GM21528 (cell line): ENCODE data around the gene ZNF318.
A peak's percentile ranks its signal among the peaks of the same experiment; 100 is the strongest.
"Not testable (repeated sequence)": the region's sequence is repeated elsewhere in the genome, so short reads cannot be mapped to it uniquely, and the experiment has no call there.

ENCODE experiments used
- ATAC-seq: cut with Tn5 transposase; IDR thresholded peaks from one replicate; pipeline ENCODE4 v1.9.1; 2021; ENCODE audit warnings: mild to moderate bottlenecking, moderate library complexity; ENCODE audit not compliant: unreplicated experiment, low FRiP score

Gene ZNF318

DNA sequence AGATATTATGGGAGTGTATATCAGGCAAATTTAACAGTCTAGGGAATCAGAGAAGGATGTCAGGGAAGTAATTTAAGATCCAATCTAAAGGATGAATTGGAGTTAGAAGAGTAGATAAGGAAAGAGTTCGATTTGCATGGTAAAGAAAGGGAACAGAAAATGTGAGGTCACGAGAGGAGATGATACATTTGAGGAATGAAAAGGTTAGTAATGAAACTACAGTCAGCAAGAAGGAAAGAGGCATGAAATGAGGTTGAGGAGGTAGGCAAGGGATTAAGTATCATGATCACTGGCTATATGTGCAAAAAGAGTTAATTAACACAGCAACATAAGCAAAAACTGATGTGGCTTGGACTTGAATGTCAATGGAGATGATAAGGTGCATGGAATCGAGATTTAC, 22.4 kb downstream of the ZNF318 start:
- ATAC-seq = no peak

DNA sequence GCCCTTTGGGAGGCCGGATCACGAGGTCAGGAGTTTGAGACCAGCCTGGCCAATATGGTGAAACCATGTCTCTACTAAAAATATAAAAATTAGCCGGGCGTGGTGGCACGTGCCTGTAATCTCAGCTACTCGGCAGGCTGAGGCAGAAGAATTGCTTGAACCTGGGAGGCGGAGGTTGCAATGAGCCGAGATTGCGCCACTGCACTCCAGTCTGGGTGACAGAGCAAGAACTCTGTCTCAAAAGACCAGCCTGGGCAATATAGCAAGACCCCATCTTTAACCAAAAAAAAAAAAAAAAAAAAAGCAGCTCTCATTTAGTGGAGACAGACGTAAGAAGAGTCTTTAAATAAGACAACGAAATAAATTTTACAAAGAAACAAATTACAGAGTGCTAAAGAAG, 23.2 kb downstream of the ZNF318 start:
- ATAC-seq = not testable (repeated sequence)

DNA sequence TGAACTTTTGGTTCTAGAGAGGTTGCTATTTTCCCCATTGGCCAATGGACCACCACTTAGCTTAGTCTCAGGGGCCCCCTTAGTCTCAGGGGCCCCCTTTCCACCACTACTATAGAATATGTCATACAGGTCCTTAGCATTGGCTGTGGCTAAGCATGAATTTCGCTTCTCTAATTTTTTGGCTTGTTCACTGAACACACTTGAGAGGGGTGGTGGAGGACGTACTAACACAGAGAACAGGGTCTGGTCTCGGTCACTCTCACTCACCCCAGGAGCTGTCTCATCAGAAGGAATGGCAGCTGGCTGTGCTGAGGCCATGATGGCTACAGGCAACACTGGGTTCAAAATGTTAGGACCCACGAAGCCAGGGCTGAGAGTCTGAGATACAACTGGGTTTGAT, 30.3 kb downstream of the ZNF318 start:
- ATAC-seq = peak; percentile 68

DNA sequence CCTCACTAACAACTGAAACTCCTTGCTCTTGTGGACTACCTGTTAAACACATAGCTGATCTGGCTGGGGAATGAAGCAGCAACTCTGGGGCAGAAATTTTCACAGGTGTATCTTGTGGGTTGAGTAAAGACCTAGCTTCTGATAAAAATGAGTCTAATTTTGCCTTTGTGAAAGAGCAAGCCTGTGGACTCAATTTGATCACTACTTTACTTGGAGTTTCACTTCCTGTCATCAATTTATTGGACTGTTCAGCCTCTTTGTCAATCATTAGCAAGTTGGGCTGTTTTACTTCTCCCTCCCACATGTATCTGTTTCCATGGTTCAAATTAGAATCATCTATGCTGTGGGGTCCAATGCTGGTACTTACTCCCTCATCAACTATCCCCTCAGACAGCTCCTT, 31.2 kb downstream of the ZNF318 start:
- ATAC-seq = peak; percentile 60

DNA sequence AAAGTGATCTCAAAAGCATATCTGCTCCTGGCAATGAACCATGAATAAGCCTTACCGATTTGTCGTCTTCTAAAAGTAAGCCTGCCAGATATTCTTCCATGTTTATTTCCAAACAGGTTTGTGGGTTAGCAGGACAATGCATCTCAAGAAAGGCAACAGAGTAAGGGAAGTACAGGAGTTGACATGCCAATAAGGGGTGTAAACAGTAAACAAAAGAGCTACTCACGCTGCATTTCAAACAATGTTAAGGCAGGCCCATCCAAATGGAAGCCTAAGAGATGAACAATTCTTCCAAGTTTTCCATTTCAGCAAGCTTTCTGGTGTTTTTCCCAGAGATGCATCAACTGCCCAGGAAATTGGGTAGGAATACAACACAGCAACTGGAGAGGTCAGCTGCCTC, 33.1 kb downstream of the ZNF318 start:
- no peak for ATAC-seq

DNA sequence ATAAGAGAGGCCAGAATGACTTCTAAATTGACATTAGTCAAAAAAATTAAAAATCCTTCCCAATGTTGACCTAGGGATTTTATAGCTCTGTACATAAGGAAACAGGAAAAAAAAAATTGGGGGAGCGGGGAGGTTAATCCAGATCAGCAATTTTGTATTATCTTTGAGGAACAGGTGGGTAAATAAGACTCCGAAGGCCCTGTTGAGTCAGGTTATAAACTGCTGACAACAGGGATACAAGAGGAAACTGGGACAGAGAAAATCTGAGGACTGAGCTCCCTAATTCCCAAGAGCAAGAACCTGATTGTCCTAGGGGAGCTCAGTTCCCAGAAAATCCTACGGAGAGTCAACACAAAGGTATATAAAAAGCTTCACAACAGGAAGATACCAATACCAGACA, 34.0 kb downstream of the ZNF318 start:
- no peak for ATAC-seq

DNA sequence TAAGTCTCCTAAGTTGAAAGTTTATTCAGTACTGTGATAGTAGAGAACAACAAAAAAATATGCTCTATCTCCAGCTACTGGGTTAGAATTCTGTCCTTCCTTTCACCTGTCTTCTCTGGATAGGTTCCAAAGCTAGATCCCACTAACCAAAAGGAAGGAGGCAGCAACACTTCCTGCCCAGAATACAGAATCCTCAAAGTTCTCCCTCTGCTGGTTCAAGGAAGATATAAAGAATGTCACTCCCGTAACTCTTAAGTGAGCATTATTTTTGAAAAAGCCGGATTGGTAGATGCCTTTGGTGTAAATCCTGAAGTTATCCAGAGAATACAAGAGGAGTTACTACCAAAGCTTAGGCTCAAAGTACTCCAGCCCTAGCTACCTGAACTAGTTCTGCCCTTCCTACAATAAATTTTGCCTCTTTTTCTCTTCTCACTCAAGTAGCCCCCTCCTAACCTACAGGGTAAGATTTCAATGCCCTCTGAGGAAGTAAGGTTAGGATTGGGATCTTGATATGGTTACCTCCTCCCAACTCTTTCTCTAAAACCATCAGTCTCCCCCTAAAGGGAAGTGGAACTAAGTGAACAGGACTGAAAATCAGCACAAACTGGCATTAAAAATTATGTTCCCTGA, 34.9 kb downstream of the ZNF318 start:
- no peak for ATAC-seq

DNA sequence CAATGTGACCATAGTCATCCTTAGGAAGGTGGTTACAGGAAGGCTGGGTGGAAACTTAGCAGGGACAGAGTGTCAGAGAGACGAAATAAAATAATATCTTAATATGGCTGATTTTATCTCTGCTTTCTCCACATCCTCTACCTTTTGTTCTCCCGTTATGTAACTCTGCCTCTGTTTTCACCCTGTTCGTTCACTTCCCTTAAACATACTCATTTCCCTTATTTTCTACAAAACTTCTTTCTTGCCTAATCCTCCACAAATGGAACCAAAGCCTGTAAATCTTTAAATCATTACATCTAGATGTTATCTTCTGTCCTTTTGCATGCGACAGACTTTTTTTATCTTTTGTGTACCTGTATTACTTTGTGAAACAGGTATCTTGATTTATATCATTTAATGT, 37.6 kb downstream of the ZNF318 start:
- ATAC-seq = no peak

DNA sequence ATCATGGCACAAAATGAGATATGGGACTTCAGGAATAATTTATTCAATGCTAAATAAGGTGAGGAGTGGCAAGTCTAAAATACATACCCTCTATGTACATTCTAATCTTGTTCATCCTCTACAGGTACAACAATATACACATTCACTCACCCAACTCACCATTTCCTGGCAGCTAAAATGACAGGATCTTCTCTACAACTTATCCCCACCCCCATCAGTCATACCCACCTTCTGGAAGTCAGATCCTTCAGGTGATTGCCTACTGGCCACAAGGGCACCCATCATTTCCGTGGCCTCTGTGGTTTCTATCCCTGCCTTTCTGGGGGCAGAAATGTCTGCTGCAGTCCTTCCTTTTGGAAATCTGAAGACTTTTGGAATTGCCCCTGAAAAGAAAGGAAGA, 38.0 kb downstream of the ZNF318 start:
- no peak for ATAC-seq

DNA sequence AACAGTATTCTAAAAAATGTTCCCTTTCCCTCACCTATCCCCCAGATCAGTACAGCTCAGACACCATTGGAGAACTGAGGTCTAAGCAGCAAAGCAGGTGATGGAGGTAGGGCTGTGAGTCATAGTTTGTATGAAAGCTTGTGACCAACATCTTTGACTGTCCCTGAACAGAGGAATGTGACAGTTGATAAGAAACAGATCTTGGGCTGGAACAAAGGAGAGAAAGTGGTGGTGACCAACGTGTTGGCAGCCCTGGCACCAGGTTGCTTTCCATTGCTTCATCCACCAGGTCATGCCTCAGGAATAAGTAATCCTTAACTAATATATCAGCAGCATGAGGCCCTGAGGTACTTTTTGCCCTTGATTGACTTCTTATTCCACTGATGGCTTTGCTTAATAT, 40.9 kb downstream of the ZNF318 start:
- no peak for ATAC-seq

DNA sequence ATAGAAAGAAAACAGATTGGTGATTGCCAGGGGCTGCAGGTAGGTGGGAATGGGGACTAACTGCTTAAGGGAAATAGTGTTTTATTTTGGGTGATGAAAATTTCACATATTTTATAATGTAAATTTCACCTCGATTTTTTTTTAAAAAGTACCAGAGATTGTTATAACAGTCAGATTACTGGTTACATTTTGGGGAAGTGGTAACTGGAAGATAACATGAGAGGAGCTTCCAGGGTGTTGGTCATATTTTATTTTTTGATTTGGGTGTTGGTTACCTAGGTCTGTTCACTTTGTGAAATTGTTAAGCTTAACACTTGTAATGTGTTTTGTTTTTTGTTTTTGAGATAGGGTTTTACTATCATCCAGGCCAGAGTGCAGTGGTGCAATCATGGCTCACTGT, 43.6 kb downstream of the ZNF318 start:
- ATAC-seq = no peak

DNA sequence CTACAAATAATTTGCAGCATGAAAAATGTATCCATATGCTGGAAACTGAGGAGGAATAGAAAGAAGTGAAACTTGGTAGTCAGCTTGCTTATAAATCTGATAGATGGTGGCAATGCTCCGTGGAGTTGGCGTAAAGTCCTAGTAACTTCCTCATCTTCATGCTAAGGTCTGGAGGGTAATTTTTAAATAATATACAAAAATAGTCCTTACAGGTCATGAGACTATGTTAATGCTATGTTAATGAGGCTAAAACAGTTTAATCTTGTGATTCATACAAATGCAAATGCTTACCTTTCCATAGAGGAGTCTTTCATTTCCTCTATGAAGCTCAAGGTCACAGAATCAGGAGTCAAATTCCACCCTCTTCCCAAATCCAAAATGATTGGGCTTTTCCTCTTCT, 51.4 kb downstream of the ZNF318 start:
- no peak for ATAC-seq

DNA sequence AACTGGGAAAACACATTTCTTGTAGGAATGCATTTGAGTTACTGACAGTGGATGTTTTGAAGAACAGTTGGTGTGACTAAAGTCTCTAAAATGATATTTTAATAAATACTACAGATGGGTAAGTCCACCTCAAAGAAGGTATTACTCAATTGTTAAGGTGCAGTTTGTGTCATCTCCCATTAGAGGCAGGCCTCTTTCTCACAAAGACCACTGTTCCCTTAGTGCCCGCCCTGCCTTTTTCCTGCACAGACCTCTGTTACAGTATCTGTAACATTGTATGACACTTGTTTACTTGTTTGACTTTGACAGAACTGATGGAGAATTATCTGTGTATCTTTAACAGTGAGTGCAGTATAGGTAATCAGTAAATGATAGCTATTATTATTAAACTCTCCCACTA, 55.6 kb downstream of the ZNF318 start:
- no peak for ATAC-seq

DNA sequence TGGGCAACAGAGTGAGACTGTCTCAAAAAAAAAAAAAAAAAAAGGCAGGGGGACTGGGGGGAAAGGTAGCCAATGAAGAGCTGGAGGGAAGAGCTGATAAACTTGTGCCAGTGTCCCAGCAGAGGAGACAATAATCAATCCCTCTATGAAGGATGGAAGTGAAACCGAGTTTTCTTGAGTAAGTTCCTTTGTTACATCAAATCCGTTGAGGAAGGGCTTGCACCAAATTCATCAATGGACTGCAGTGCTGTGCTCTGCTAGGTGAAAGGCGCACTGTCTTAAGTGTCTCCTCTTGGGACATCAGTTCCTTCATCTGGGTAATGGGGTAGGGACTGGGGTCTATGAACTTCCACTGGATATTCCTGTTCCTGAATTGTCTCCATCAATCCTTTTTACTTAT, 57.8 kb downstream of the ZNF318 start:
- ATAC-seq = no peak

DNA sequence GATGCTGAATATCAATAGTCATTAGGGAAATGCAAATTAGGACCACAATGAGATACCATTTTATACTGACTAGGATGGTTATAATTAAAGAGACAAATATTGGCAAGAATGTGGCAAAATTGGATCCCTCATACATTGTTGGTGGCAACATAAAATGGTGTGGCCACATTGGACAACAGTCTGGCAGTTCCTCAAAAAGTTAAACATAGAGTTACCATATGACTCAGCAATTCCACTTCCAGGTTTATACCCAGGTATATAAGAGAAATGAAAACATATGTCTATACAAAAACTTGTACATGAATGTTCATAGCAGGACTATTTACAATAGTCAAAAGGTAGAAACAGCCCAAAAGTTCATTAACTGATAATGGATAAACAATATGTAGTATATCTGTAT, 58.8 kb downstream of the ZNF318 start:
- ATAC-seq = no peak

DNA sequence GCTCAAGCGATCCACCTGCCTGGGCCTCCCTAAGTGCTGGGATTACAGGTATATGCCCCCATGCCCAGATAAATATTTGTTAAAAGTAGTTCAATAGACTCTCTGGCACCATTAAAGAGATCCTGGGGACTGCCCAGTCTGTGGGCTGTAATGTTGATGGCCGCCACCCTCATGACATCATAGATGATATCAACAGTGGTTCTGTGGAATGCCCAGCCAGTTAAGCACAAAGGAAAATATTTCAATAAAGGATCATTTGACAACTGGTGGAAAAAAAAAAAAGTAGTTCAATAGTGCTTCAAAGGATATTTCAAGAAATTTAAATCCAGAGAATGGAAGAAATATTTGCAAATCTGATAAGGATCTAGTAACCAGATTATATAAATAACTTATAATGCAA, 59.3 kb downstream of the ZNF318 start:
- no peak for ATAC-seq

DNA sequence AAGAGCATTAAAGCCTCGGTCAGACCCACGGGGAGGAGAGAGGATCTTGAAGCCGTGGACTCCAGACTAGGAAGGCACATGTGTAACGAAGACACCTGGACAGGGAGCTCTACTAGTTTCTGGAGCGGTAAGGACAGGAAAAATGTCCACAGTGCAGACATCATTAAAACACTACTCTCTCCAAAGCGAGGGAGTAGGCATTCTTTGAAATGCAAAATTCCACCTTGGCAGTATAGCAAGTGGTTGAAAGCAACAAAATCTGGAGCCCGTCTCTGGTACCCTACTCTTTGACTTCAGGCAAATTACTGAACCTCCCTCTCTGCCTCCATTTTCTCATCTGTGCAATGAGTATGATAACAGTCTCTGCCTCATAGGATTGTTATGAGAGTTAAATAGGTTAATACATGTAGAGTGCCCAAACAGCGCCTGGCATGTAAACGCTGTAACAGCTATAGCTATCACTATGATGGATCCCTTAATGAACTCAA, 60.4 kb downstream of the ZNF318 start:
- ATAC-seq = no peak

DNA sequence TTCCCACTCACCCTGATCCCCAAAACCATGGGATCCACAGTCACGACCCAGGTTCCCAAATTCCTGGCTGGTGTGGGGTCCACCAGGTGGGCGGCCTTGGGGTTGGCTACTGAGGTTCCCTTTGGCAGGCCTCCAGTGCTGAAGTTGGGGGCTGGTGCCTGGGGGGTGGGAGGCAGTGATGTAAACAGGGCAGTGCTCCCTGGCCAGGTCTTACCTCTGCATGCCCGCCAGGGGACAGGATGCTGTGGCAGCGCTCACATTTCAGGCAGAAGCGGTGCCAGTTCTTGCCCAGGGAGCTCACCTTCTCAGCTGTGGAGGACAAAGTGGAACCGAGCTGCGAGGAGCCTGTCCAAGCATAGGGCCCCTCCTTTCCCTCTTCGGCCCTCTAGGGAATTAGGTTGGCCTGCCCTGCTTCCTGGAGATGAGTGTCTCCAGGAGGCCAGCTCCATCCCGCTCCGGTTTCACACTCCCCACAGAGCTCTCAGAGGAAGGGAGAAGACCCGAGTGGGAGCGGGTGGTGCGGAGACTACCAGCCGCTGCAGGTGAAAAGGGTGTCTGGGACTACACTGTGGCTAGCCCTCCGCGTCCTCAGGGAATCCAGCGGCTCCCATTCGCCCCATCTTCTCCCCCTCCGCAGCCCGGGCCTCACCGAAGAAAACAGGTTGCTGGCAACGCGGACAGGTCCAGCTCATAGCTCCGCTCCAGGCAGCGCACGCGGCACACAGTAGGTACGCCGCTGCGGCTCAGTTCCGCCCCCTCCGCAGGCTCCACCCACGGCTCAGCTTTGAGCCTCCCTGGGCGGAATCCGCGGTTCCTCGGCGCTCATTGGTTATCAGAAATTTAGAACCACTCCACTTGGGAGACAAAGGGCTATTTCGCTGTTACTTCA, 61.1 kb downstream of the ZNF318 start, which contains the start of gene CRIP3:
TSS of gene CRIP3 (minus strand) at position 726 of the 889 bp plus-strand sequence. CDS start at position 692, 34 bp downstream.
- peak; percentile 49 for ATAC-seq

DNA sequence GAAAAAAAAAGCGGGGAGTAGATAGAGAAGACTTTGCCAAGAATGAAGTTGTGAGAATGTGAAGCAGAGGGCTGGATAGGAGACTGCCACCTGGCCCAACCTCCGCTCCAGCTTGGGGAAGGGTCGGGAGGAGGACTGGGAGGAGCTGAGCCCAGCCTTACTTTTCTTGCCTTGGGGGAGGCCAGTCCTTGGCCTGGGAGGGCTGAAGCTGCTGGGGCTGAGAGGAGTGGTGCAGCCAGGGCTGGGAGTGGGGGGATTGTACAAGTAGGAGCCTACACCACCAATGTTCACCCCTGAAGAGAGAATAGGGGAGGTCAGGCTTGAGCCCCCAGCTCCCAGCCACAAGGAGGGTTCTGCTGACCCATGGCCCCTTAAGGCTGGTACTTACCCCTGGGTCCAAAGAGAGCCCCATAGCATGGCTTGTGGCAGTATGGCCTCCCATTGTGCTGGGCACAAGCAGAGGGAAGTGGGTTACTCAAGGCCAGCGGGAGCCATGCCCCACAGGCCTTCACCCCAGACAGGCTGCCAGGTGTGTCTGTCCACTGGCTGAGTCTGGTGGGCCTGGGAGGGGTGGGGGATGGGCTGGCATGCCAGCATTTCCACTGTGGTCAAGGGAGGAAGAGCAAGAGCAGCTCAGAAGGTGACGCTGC, 61.9 kb downstream of the ZNF318 start:
- ATAC-seq = no peak

DNA sequence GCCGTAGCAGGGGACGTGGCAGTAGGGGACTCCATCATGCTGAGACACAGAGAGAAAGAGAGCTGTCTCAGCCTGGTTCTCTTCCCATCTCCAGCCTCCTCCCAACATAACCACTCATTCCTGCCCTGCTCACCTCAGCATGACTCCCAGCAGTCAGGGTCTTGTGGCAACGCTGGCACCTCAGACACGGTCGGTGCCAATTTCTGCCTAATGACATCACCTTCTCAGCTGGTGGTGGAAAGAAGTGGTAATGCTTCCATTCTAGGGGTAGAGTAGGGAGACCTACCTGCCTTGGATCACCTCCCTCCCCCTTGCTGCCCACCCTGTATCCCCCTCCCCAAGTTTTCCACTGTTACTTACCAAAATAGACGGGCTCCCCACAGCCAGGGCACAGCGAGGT, 63.4 kb downstream of the ZNF318 start:
- ATAC-seq = no peak

DNA sequence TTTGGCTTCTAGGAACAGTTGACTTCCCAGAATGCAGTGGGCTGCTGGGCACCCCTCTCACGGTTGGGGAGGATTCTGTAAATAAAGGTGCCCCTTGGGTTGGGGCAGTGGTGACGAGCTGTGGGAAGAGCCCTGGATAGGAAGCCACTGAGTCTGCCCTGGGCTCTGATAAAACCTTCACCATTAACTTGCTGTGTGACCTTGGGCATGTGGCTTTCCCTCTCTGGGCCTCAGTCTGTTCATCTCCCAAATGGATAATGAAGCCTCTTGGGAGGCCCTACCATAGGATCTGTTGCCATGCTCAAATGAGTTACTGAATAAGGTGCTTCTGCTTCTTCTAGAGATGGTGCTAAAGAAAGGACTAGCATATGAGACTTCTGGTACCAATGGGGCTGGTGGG, 64.6 kb downstream of the ZNF318 start:
- no peak for ATAC-seq
